Activated CD4-positive, alpha-beta memory T cell treated with anti-CD3 and anti-CD28 coated beads for 36 hours (primary cell): ENCODE data around the gene ADARB1. TPM values are rescaled to one million over a fixed set of nuclear protein-coding genes. Genes with fewer than 3 reads are reported as not detected.
A peak's percentile ranks its signal among the peaks of the same experiment; 100 is the strongest.

Source experiments
- CTCF ChIA-PET: fragments of 350-600 bp; sonication (Branson Sonifier 250); formaldehyde crosslinking; loops from one replicate; lab custom pipeline; 2021; ENCODE audit warnings: antibody characterized with exemption, inconsistent platforms; lab: Charles Lee
- POLR2A ChIA-PET: fragments of 350-600 bp; sonication (Branson Sonifier 250); formaldehyde crosslinking; loops from one replicate; lab custom pipeline; 2021; ENCODE audit warnings: antibody characterized with exemption; lab: Charles Lee
- DNase-seq: peaks from one replicate; pipeline ENCODE4 v3.0.0-alpha.2; 2020
- H3K27ac Mint-ChIP-seq: one replicate; pipeline ENCODE4 v1.8.0; 2021; ENCODE audit warnings: mixed read lengths
- H3K27me3 Mint-ChIP-seq: one replicate; pipeline ENCODE4 v1.8.0; 2021; ENCODE audit warnings: mixed read lengths
- H3K36me3 Mint-ChIP-seq: one replicate; pipeline ENCODE4 v1.8.0; 2021; ENCODE audit warnings: mixed read lengths
- H3K4me1 Mint-ChIP-seq: one replicate; pipeline ENCODE4 v1.8.0; 2021; ENCODE audit warnings: low read depth, mixed read lengths
- H3K4me3 Mint-ChIP-seq: one replicate; pipeline ENCODE4 v1.8.0; 2021; ENCODE audit warnings: mild to moderate bottlenecking, mixed read lengths
- H3K9me3 Mint-ChIP-seq: one replicate; pipeline ENCODE4 v1.8.0; 2021; ENCODE audit warnings: mixed read lengths
- intact Hi-C: fragments of 100-400 bp; cut with micrococcal nuclease; formaldehyde crosslinking; loops from one replicate; pipeline ENCODE4 v1.15.1; 2023
- total RNA-seq, 2 experiments: library from RNA; stranded (reverse); gene quantifications; one replicate each; pipeline ENCODE4 v1.2.3, GENCODE V29; 2021

Gene ADARB1
- total RNA-seq, 2 experiments from 2014 or later, result 37.6 to 40.6 TPM

DNA sequence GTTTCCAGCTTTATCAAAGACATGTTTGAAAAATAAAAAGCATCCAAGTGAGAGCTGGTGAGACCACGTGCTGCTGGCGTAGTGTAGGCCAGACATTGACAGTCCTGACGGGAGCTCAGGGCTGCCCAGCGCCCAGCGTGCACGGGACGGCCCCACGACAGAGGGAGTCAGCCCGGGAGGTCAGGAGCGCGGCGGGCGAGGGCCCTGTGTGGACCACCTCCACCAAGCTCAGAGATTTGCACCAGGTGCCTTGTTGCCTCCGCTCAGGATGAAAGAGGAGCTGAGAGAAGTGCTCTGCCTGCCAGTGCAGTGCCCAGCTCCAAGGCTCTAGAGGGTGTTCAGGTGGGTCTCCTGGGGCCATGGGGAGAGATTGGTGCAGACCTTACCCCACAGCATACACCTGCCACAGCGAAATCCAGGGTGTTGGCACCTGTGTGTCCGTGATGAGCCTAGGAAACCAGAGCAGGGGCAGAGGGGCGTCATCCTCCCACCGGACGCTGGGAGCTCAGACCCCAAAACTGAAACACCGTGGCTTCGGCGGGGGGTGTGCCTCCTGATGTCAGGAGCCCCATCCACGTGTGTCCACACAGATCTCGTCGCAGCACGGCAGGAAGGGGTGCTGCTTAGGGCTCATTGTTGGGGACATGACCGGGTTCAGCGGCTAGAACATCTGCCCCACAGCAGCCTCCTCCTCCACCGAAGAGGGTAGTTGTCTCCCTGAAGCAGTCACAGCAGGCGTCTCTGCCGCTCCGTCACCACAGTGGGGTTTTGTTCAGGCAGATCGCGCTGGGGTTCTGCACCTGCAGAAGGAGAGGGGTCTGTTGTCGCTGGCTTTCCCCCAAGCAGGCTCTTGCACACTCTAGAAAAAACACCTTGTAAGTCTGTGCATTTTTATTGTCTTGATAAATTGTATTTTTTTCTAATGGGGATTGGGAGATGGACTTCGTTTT, 149.1 kb downstream of the ADARB1 start:
- Mint-ChIP-seq H3K27ac (peak overlapping the region; percentile 2), H3K36me3 (peaks cover 10% of the 10 kb centered on the region), H3K4me1 (peaks cover 41% of the 10 kb centered on the region), H3K4me3 (no peak overlapping the region), H3K9me3 (no peaks in the 10 kb centered on the region), H3K27me3 (peaks cover 1% of the 10 kb centered on the region)
- ChIA-PET POLR2A (no interaction called here), CTCF (interaction anchor here (0.8 to 1.4 kb wide), 2 partner anchors 86 to 920 kb away, joined by 3 read pairs; no protein-coding TSS in a partner anchor)
- intact Hi-C loops, result no loop called here
- DNase-seq, result no peak

DNA sequence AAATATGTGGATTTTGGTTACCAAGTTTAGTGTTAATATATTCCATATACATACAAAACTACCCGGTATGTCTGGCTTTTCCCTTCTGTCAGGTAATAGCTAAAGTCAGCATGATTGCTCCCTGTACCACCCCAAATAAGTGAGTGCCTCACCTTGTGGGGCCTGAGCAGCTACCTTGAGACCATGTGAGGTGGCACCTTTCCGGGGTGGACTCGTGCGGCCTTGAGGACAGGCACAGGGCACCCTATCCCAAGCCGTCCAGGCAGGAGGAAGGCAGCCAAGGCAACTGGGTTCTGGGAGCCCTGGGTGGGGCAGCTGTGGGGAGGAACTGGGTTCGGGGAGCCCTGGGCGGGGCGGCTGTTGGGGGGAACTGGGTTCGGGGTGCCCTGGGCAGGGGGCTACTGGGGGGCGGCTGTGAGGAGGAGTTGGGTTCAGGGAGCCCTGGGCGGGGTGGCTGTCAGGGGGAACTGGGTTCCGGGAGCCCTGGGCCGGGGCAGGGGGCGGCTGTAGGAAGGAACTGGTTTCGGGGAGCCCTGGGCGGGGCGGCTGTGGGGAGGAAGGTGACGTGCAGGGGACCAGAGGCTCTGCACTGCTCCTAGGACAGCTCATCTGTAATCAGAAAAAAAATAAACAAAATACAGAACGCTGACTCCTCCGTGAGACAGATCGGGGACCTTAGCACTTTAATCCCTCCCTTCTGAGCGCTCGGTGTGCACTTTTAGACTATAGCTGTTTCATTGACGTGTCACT, 150.0 kb downstream of the ADARB1 start:
- Mint-ChIP-seq H3K27ac (peak overlapping the region; percentile 62), H3K9me3 (no peaks in the 10 kb centered on the region), H3K4me1 (peaks cover 48% of the 10 kb centered on the region), H3K36me3 (peaks cover 10% of the 10 kb centered on the region), H3K27me3 (peaks cover 5% of the 10 kb centered on the region), H3K4me3 (peak overlapping the region; percentile 12)
- intact Hi-C loops, result no loop called here
- peak; percentile 64 for DNase-seq
- CTCF ChIA-PET, result interaction anchor here (0.8 kb wide), 1 partner anchor 87 kb away, joined by 3 read pairs; no protein-coding TSS in a partner anchor
- POLR2A ChIA-PET, result interaction anchor here (0.6 kb wide), 1 partner anchor 244 kb away, joined by 3 read pairs; no protein-coding TSS in a partner anchor

DNA sequence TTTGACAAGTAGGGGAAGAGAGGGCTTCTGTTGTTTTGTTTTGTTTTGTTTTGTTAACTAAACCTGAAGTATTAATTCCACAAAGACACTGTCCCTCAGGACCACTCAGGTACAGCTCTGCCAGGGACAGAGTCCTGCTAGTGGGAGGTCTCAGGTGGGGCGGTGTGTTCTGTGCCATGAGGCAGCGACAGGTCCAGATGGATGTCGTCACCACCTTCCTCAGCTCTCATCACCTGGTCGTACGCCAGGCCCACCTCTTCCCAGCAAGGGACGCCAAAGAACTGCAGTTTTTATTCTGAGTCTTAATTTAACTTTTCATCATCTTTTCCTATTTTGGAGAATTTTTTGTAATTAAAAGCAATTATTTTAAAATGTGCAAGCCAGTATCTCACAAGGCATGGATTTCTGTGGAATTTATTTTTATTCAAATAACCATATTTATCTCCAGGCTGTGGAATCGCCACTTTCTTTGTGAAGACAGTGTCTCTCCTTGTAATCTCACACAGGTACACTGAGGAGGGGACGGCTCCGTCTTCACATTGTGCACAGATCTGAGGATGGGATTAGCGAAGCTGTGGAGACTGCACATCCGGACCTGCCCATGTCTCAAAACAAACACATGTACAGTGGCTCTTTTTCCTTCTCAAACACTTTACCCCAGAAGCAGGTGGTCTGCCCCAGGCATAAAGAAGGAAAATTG, 150.8 kb downstream of the ADARB1 start:
- Mint-ChIP-seq H3K4me3 (no peak overlapping the region), H3K27ac (peak overlapping the region; percentile 62), H3K4me1 (peaks cover 48% of the 10 kb centered on the region), H3K9me3 (no peaks in the 10 kb centered on the region), H3K27me3 (peaks cover 5% of the 10 kb centered on the region), H3K36me3 (peaks cover 10% of the 10 kb centered on the region)
- ChIA-PET POLR2A (no interaction called here), CTCF (no interaction called here)
- DNase-seq, result no peak
- intact Hi-C loops, result loop anchor here (5.0 kb wide), 3 partner anchors 148 to 592 kb away; no protein-coding TSS in a partner anchor

DNA sequence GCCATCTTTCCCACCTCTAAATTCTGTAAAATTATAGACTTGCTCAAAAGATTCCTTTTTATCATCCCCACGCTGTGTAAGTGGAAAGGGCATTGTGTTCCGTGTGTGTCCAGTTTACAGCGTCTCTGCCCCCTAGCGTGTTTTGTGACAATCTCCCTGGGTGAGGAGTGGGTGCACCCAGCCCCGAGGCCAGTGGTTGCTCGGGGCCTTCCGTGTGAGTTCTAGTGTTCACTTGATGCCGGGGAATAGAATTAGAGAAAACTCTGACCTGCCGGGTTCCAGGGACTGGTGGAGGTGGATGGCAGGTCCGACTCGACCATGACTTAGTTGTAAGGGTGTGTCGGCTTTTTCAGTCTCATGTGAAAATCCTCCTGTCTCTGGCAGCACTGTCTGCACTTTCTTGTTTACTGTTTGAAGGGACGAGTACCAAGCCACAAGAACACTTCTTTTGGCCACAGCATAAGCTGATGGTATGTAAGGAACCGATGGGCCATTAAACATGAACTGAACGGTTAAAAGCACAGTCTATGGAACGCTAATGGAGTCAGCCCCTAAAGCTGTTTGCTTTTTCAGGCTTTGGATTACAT, 151.5 kb downstream of the ADARB1 start:
- ChIA-PET CTCF (interaction anchor here (1.6 to 1.8 kb wide), 2 partner anchors 67 to 88 kb away, joined by 4 to 7 read pairs; no protein-coding TSS in a partner anchor), POLR2A (no interaction called here)
- Mint-ChIP-seq H3K4me3 (no peak overlapping the region), H3K9me3 (no peaks in the 10 kb centered on the region), H3K27ac (no peak overlapping the region), H3K27me3 (peaks cover 5% of the 10 kb centered on the region), H3K36me3 (peaks cover 6% of the 10 kb centered on the region), H3K4me1 (peaks cover 48% of the 10 kb centered on the region)
- DNase-seq, result no peak
- intact Hi-C loops, result loop anchor here (5.0 kb wide), 3 partner anchors 149 to 591 kb away; no protein-coding TSS in a partner anchor

DNA sequence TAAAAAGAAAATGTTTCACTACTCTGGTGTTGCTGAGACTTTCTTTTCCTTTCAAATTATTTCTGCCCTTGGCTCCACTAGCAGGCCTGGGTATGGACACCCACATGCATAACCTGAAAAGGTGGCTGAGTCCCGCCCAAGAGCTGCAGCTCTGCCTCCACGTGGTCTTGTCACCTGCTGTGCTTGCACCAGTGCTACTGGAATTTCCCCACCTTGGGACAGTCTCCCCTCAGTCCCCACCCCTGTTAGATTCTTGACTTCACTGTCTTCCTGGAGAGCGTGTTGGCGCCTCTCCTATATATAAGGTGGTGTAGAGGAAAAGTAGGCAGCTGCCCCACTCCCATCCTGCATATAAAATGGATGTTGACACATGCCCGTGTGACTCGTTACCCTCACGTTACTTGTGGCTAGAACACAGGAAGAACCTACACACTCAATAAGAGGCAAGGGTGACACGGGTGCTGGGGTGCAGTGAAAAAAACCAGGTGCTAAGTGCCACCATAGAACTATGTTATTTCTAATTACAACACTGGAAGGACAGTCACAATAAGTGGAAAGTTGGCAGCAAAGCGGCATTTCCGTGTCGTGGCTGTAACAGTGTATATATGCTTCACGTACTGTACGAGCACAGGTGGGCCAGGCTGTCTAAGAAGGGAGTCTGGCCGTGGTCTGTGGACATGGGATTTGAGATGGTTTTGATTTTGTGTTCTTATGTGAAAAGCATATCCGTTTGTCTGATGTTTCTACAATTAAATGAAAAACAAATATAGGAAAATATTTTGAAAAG, 152.4 kb downstream of the ADARB1 start:
- H3K4me3 Mint-ChIP-seq, result no peak overlapping the region

DNA sequence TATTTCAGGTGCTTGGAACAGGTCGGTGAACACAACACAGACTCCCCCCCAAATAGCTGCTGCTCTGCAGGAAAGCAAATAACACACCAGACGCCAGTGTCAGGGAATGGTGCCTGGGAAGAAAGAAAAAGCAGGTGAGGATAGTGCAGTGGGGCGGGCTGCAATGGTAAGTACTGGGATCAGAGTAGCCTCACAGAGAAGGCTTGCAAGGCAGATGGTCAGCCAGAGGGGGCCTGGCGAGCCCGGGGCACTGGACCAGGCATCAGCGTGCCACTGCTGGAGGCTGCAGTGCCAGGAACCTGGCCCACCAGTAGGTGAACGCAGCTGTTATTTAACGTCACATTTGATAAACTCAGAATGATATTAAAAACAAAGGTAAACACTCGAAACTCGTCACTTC, 153.4 kb downstream of the ADARB1 start:
- DNase-seq, result no peak
- intact Hi-C loops, result loop anchor here (5.0 kb wide), 3 partner anchors 150 to 590 kb away; no protein-coding TSS in a partner anchor
- Mint-ChIP-seq H3K27ac (peak overlapping the region; percentile 66), H3K4me1 (peaks cover 48% of the 10 kb centered on the region), H3K36me3 (no peaks in the 10 kb centered on the region), H3K4me3 (peak overlapping the region; percentile 23), H3K27me3 (peaks cover 7% of the 10 kb centered on the region), H3K9me3 (no peaks in the 10 kb centered on the region)
- CTCF ChIA-PET, result interaction anchor here (0.9 to 2.0 kb wide), 4 partner anchors 9 to 89 kb away, joined by 3 to 6 read pairs (median 4); no protein-coding TSS in a partner anchor
- POLR2A ChIA-PET, result interaction anchor here (1.2 kb wide), 1 partner anchor 591 kb away, joined by 4 read pairs; no protein-coding TSS in a partner anchor

More for the DNA sequence above, 152.4 kb downstream of the ADARB1 start:
- intact Hi-C loops, result loop anchor here (5.0 kb wide), 3 partner anchors 149 to 591 kb away; no protein-coding TSS in a partner anchor
- DNase-seq, result peak; percentile 57
- Mint-ChIP-seq H3K4me1 (peaks cover 48% of the 10 kb centered on the region), H3K9me3 (no peaks in the 10 kb centered on the region), H3K36me3 (peaks cover 2% of the 10 kb centered on the region), H3K27ac (no peak overlapping the region), H3K27me3 (peaks cover 5% of the 10 kb centered on the region)
- POLR2A ChIA-PET, result interaction anchor here (1.2 kb wide), 1 partner anchor 592 kb away, joined by 4 read pairs; no protein-coding TSS in a partner anchor
- CTCF ChIA-PET, result interaction anchor here (1.6 to 1.8 kb wide), 2 partner anchors 66 to 89 kb away, joined by 4 to 7 read pairs; no protein-coding TSS in a partner anchor

DNA sequence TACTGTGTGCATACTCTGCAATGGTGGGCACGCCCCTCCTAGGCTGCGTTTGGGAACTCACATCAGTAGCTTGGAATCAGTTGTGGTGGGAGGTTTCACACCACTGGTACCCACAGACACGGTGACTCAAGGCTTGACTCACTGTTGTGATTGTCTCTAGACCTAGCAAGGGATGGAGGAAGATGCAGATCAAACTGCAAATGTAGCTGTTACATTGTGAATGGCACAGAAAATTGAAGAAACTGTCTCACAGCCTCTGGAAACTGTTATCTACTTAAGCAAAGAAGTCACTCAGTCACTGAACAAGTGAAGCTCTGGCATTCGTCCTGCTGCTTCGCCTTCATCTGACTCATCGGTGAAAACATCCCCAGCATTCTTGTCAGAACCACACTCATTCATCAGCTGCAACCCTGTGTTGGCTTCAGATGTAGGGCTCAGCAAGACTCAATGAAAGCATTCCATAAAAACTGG, 153.8 kb downstream of the ADARB1 start:
- peak overlapping the region; percentile 23 for H3K4me3 Mint-ChIP-seq
- intact Hi-C loops, result loop anchor here (5.0 kb wide), 3 partner anchors 151 to 589 kb away; no protein-coding TSS in a partner anchor
- ChIA-PET CTCF (interaction anchor here (0.7 to 2.0 kb wide), 5 partner anchors 8 to 90 kb away, joined by 3 to 6 read pairs (median 4); no protein-coding TSS in a partner anchor), POLR2A (interaction anchor here (1.2 kb wide), 1 partner anchor 590 kb away, joined by 4 read pairs; no protein-coding TSS in a partner anchor)
- DNase-seq, result peak; percentile 90
- peaks cover 7% of the 10 kb centered on the region for H3K27me3 Mint-ChIP-seq
- no peaks in the 10 kb centered on the region for H3K9me3 Mint-ChIP-seq
- H3K27ac Mint-ChIP-seq, result peak overlapping the region; percentile 66
- no peaks in the 10 kb centered on the region for H3K36me3 Mint-ChIP-seq
- peaks cover 48% of the 10 kb centered on the region for H3K4me1 Mint-ChIP-seq

DNA sequence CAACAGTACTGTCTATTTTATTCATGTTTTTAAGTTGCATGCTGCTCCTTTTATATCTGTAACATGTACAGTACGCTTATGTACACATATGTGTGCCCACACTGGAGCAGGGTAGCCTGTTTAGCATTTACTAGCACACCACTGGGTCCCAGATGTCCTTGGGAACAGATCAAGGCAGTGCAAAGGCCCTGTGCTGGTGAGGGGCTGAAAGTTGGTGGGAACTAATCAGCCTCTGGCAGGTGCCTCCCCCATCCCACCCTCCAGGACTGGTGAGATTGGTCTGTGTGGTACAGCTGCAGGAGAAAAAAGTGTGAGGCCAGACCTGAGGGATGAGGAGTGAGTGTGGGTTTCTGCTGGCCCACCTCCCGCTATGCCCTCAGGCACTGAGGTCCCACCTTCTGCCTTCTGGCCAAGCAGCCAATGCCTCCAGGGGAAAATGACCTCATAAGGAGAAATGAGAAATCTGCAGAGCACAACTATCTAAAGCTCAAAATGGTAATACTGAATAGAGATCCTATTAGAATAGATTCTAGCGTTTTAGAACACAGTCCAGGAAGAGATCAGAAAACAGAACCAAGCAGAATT, 154.4 kb downstream of the ADARB1 start:
- Mint-ChIP-seq H3K27me3 (peaks cover 9% of the 10 kb centered on the region), H3K4me3 (no peak overlapping the region), H3K4me1 (peaks cover 48% of the 10 kb centered on the region), H3K36me3 (no peaks in the 10 kb centered on the region), H3K9me3 (no peaks in the 10 kb centered on the region), H3K27ac (no peak overlapping the region)
- no peak for DNase-seq
- intact Hi-C loops, result loop anchor here (5.0 kb wide), 3 partner anchors 151 to 589 kb away; no protein-coding TSS in a partner anchor
- POLR2A ChIA-PET, result no interaction called here
- CTCF ChIA-PET, result interaction anchor here (0.7 to 2.0 kb wide), 4 partner anchors 62 to 90 kb away, joined by 3 to 6 read pairs (median 4); no protein-coding TSS in a partner anchor

DNA sequence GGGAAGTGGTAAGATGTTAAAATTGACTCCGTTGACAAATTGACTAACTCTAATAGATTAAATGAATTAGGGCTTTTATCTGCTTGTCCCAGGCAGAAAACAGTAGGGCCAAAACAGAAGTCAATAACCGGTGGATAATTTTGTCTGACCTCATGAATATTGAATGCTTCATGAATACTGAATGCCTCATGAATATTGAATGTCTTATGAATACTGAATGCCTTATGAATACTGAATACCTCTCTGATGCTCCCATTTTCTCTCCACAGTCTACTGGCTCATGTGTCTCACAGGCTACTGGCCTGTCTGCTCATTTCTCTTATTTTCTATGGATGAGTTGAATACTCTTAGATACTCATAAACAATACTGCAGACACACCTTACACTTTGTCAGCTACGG, 157.3 kb downstream of the ADARB1 start:
- no peak for DNase-seq
- H3K4me3 Mint-ChIP-seq, result no peak overlapping the region
- CTCF ChIA-PET, result no interaction called here
- H3K9me3 Mint-ChIP-seq, result no peaks in the 10 kb centered on the region
- POLR2A ChIA-PET, result no interaction called here
- no peaks in the 10 kb centered on the region for H3K36me3 Mint-ChIP-seq
- H3K4me1 Mint-ChIP-seq, result peaks cover 25% of the 10 kb centered on the region
- no peak overlapping the region for H3K27ac Mint-ChIP-seq
- peaks cover 17% of the 10 kb centered on the region for H3K27me3 Mint-ChIP-seq
- intact Hi-C loops, result no loop called here
